Stomach (tissue), 9 donors: Measurements from ENCODE around the gene NRP1. TPM values are rescaled to one million over a fixed set of nuclear protein-coding genes. Genes with fewer than 3 reads are reported as not detected.
A peak's percentile ranks its signal among the peaks of the same experiment; 100 is the strongest.

ENCODE experiments used
- DNase-seq, 2 donors: peaks; one replicate each; pipeline versions ENCODE4 v3.0.0 to v3.0.0-alpha.2; 2013 to 2019
- H3K27ac ChIP-seq, 5 donors: fragments of 200-600 bp in 4 of 5; sonication (generic) in 4 of 5; one replicate each; pipeline ENCODE4 v1.5.1; 2013 to 2019; ENCODE audit warnings: mild to moderate bottlenecking in 1 of 5, moderate library complexity in 1 of 5
- H3K27me3 ChIP-seq, 3 donors: fragments of 200-600 bp; sonication (generic); one replicate each; pipeline ENCODE4 v1.5.1; 2017 to 2019; ENCODE audit warnings: mixed run types in 1 of 3
- H3K36me3 ChIP-seq, 4 donors: fragments of 200-600 bp; sonication (generic); 1 replicate in 3 of 4; 2 replicates in 1 of 4; pipeline ENCODE4 v1.5.1; 2016 to 2019
- H3K4me1 ChIP-seq, 4 donors: fragments of 200-600 bp; sonication (generic); one replicate each; pipeline ENCODE4 v1.5.1; 2016 to 2019
- H3K4me3 ChIP-seq, 4 donors: fragments of 200-600 bp; sonication (generic) in 3 of 4; one replicate each; pipeline ENCODE4 v1.5.1; 2016 to 2019; ENCODE audit warnings: mild to moderate bottlenecking in 1 of 4
- H3K9me3 ChIP-seq, 4 donors: fragments of 200-600 bp; sonication (generic); one replicate each; pipeline ENCODE4 v1.5.1; 2016 to 2019
- EP300 ChIP-seq: sonication (generic); formaldehyde crosslinking; IDR thresholded peaks from one replicate; pipeline ENCODE4 v1.6.1; 2017; ENCODE audit warnings: antibody characterized with exemption
- POLR2A ChIP-seq, 4 donors: fragments of 450-650 bp; IDR thresholded peaks; one replicate each; pipeline ENCODE4 v1.6.1; 2016; ENCODE audit warnings: antibody characterized with exemption in 4 of 4, control low read depth in 2 of 4, mild to moderate bottlenecking in 1 of 4, moderate library complexity in 1 of 4
- POLR2AphosphoS5 ChIP-seq, 3 donors: sonication (generic); formaldehyde crosslinking; IDR thresholded peaks; one replicate each; pipeline ENCODE4 v1.6.1; 2016; ENCODE audit warnings: antibody characterized with exemption in 3 of 3
- WGBS, 5 donors: extraction: QIAGEN DNeasy Blood & Tissue Kit in 3 of 5; methylation state at CpG; one replicate each; pipeline versions ENCODE4 v1.1.5 to v1.1.7; 2013 to 2018; 5-methylcytosine and 5-hydroxymethylcytosine counted together
- intact Hi-C: fragments of 100-400 bp; cut with DNase I; formaldehyde crosslinking; loops from one replicate; pipeline ENCODE4 v1.15.1; 2023; ENCODE audit warnings: low total_unique reads
- polyA plus RNA-seq, 3 donors: library from polyadenylated mRNA; stranded (reverse); fragments of 200-250 nt; gene quantifications; one replicate each; pipeline ENCODE4 v1.2.3, GENCODE V29; 2013
- total RNA-seq, 5 donors: library from RNA; depleted of rRNA; stranded (reverse); fragments of >200 nt; gene quantifications; one replicate each; pipeline versions ENCODE4 v1.1.0 to v1.2.3, GENCODE V29; 2014 to 2016
- TF ChIP-seq, protein P1 (sequence below), 7 experiments: fragments of 450-650 bp in 4 of 7; fragments of 200-600 bp in 3 of 7; sonication (generic) in 3 of 7; IDR thresholded peaks; one replicate each; pipeline ENCODE4 v1.5.1; 2016 to 2019; ENCODE audit warnings: antibody characterized with exemption in 7 of 7, control low read depth in 2 of 7, mild to moderate bottlenecking in 1 of 7
- donor health status: healthy with polysubstance abuse.
- donor health status: Bipolar disorder and iron deficiency.
- donor health status: healthy.

NRP1 gene
- total and polyA plus RNA-seq, 8 donors: 4.6 to 94.7 (median 13.0) TPM

DNA sequence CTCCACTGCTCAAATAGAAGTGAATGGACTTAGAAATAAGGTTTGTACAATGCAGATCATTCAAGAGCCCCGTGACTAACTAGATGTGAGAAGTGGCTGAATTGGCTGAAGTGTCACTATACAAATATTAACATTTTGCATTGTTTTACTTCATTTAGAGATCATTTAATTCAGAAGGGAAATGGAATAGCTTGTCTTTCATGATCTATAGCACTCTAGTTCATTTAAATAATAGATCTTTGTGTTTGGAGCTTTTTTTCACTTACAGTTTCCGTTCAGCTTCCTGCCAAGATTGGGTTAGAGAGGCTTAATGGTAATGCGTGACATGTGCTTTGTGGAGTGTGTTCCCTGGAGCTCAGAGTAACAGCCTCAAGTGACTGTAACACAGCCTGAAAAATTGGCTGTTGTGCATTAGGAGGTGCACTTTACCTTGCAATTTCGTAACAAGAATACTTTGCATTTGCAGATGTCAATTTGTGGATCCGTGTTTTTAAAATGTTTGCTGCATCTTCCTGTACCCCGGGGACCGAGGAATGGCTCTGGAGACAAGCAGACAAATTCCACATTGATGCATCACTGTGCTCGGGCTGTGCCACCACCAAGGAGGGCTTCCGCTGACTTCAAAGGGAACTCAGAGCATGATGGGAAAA, 170.3 kb downstream of the NRP1 start:
- intact Hi-C loops: no loop called here
- Histone ChIP-seq H3K36me3 (no peaks in the 10 kb centered on the region), H3K9me3 (no peaks in the 10 kb centered on the region), H3K27me3 (no peaks in the 10 kb centered on the region), H3K4me1 (peaks cover 0 to 9% (median 3%) of the 10 kb centered on the region in 4 donors), H3K27ac (no peak overlapping the region), H3K4me3 (no peak overlapping the region)
- 22 to 40% (median 30%) methylated on average over 9 of the region's 9 CpGs for WGBS, 5 donors
- TF ChIP-seq POLR2A (IDR thresholded peaks at IDR 0.05) (no peak), EP300 (no peak), POLR2AphosphoS5 (IDR thresholded peaks at IDR 0.05) (no peak)
- TF ChIP-seq, protein P1, sequence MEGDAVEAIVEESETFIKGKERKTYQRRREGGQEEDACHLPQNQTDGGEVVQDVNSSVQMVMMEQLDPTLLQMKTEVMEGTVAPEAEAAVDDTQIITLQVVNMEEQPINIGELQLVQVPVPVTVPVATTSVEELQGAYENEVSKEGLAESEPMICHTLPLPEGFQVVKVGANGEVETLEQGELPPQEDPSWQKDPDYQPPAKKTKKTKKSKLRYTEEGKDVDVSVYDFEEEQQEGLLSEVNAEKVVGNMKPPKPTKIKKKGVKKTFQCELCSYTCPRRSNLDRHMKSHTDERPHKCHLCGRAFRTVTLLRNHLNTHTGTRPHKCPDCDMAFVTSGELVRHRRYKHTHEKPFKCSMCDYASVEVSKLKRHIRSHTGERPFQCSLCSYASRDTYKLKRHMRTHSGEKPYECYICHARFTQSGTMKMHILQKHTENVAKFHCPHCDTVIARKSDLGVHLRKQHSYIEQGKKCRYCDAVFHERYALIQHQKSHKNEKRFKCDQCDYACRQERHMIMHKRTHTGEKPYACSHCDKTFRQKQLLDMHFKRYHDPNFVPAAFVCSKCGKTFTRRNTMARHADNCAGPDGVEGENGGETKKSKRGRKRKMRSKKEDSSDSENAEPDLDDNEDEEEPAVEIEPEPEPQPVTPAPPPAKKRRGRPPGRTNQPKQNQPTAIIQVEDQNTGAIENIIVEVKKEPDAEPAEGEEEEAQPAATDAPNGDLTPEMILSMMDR (IDR thresholded peaks at IDR 0.05): no peak
- peak in 1 of 2 donors; percentile 59 for DNase-seq

GRCh38 chr10:33162248-33162575, 172.3 kb downstream of the NRP1 start:
- H3K36me3 ChIP-seq: no peaks in the 10 kb centered on the region
- H3K4me1 ChIP-seq: peaks cover 0 to 10% (median 3%) of the 10 kb centered on the region in 4 donors
- no peaks in the 10 kb centered on the region for H3K27me3 ChIP-seq
- no peaks in the 10 kb centered on the region for H3K9me3 ChIP-seq
- TF ChIP-seq EP300: no peak
- TF ChIP-seq, protein P1 (IDR thresholded peaks at IDR 0.05): no peak
- TF ChIP-seq POLR2A (IDR thresholded peaks at IDR 0.05): no peak
- no peak for TF ChIP-seq POLR2AphosphoS5 (IDR thresholded peaks at IDR 0.05)
- no peak overlapping the region for H3K27ac ChIP-seq
- no peak overlapping the region for H3K4me3 ChIP-seq
- WGBS, 5 donors: 62 to 87% (median 78%) methylated on average over 3 of the region's 3 CpGs
- no peak for DNase-seq
- intact Hi-C loops: no loop called here

DNA sequence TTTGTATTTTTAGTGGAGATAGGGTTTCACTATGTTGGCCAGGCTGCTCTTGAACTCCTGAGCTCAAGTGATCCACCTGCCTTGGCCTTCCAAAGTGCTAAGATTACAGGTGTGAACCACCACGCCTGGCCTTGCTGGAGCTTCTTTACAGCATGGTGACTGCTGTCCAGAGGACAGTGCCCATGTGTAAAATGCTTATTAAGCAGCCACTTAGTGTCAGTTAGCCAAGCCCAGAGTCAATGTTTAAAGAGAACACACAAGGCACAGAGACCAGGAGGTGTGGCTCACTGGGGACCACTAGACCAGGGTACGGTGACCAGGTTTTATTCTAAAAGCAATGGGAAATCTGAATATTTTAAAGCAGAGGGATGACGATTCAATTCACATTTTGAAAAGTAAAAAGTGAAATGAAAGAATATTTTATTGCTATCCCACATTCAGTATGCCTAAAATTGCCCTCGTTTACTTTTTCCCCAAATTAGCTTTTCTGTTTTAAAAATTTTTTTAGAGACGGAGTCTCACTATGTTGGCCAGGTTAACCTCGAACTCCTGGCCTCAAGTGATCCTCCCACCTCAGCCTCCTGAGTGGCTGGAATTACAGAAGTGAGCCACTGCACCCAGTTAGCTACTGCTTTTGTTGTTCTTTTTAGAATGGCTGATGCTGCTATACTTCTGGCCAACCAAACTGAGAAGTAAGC, 172.8 kb downstream of the NRP1 start:
- Histone ChIP-seq H3K27ac (no peak overlapping the region), H3K36me3 (no peaks in the 10 kb centered on the region), H3K4me3 (no peak overlapping the region), H3K27me3 (no peaks in the 10 kb centered on the region), H3K9me3 (no peaks in the 10 kb centered on the region), H3K4me1 (peaks cover 0 to 15% (median 3%) of the 10 kb centered on the region in 4 donors)
- no peak for TF ChIP-seq POLR2A (IDR thresholded peaks at IDR 0.05)
- no peak for DNase-seq
- intact Hi-C loops: no loop called here
- 92 to 94% (median 93%) methylated on average over 6 of the region's 6 CpGs for WGBS, 5 donors

DNA sequence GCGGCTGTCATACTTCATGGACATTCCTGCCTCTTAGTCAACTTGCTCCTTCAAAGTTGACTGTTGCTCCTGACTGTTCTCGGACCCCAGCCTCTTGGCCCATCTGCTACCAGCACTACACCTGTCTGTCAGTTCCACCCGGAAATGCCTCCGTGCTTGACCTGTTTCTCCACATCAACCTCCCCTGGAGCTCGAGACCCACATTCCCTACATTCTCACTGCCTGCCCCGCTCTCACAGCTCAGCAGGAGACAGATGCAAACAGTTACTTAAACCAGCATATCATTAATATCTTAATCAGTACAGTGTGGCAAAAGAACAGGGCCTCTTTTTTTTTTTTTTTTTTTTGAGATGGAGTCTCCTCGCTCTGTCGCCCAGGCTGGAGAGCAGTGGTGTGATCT, 174.3 kb downstream of the NRP1 start:
- intact Hi-C loops: no loop called here
- no peak for DNase-seq
- peaks cover 7 to 30% (median 13%) of the 10 kb centered on the region in 4 donors for H3K4me1 ChIP-seq
- WGBS, 5 donors: 84 to 92% (median 90%) methylated on average over 8 of the region's 8 CpGs
- H3K4me3 ChIP-seq: no peak overlapping the region
- H3K9me3 ChIP-seq: no peaks in the 10 kb centered on the region
- no peaks in the 10 kb centered on the region for H3K27me3 ChIP-seq
- TF ChIP-seq, protein P1 (IDR thresholded peaks at IDR 0.05): no peak
- TF ChIP-seq POLR2A (IDR thresholded peaks at IDR 0.05): no peak
- no peak for TF ChIP-seq POLR2AphosphoS5 (IDR thresholded peaks at IDR 0.05)
- TF ChIP-seq EP300: no peak
- H3K36me3 ChIP-seq: no peaks in the 10 kb centered on the region
- H3K27ac ChIP-seq: no peak overlapping the region

DNA sequence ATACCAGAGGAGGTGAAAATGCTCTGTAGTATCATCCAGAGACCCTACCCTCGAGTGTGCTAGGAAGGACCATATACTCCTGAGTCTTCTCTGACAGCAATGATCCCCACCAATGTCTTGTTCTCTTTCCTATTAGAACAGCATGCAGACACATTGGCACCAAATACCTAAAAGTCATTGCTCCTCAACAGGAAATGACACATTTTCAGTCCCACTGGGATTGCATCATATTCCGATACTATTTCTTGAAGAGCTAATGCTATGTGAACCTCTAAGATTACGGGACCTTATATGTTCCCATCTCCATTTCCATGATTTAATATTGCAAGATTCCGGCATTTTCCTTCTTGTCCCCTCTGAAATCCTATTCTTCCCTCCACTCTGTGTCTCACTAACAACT, 177.4 kb downstream of the NRP1 start:
- Histone ChIP-seq H3K27me3 (no peaks in the 10 kb centered on the region), H3K4me1 (peaks cover 7 to 22% (median 10%) of the 10 kb centered on the region in 4 donors), H3K27ac (no peak overlapping the region), H3K9me3 (no peaks in the 10 kb centered on the region), H3K4me3 (no peak overlapping the region), H3K36me3 (no peaks in the 10 kb centered on the region)
- TF ChIP-seq EP300 (no peak), POLR2AphosphoS5 (IDR thresholded peaks at IDR 0.05) (no peak), POLR2A (IDR thresholded peaks at IDR 0.05) (no peak)
- TF ChIP-seq, protein P1 (IDR thresholded peaks at IDR 0.05): no peak
- no peak for DNase-seq
- intact Hi-C loops: no loop called here
- 86 to 93% (median 88%) methylated on average over 4 of the region's 4 CpGs for WGBS, 5 donors
